GM12878 (cell line): ENCODE measurements around the gene DDX39B. TPM values are rescaled to one million over a fixed set of nuclear protein-coding genes. Genes with fewer than 3 reads are reported as not detected.
A peak's percentile ranks its signal among the peaks of the same experiment; 100 is the strongest.

Source experiments
- ATF7 ChIP-seq: fragments of 450-650 bp; IDR thresholded peaks from 2 replicates; pipeline ENCODE4 v1.6.1; 2016; ENCODE audit warnings: low read depth, mild to moderate bottlenecking
- CHD1 ChIP-seq: IDR thresholded peaks from 2 replicates; pipeline ENCODE4 v1.6.1; 2012; ENCODE audit warnings: low read depth, low read length, improper control_type of control experiment
- CTCF ChIP-seq, 3 experiments: IDR thresholded peaks in 2 of 3; conservative IDR thresholded peaks in 1 of 3; 2 replicates each; pipeline ENCODE4 v1.5.1; 2011; ENCODE audit warnings: low read depth in 3 of 3, low read length in 3 of 3, mild to moderate bottlenecking in 3 of 3, control low read depth in 2 of 3, moderate library complexity in 2 of 3, inconsistent platforms in 1 of 3, mixed read lengths in 1 of 3; ENCODE audit not compliant: control insufficient read depth in 2 of 3, insufficient read depth in 1 of 3; ENCODE audit errors: extremely low read depth in 1 of 3
- E4F1 ChIP-seq: fragments of 450-650 bp; IDR thresholded peaks from 2 replicates; pipeline ENCODE4 v1.6.1; 2018; ENCODE audit warnings: borderline replicate concordance, mild to moderate bottlenecking; ENCODE audit not compliant: partially characterized antibody
- EGR1 ChIP-seq, 2 experiments: IDR thresholded peaks; 1 replicate in 1 of 2; 2 replicates in 1 of 2; pipeline ENCODE4 v1.6.1; 2011 to 2012; ENCODE audit warnings: low read depth in 2 of 2, low read length in 2 of 2, borderline replicate concordance in 1 of 2, mild to moderate bottlenecking in 1 of 2, moderate library complexity in 1 of 2
- HCFC1 ChIP-seq: fragments of 150-350 bp; IDR thresholded peaks from 2 replicates; pipeline ENCODE4 v1.6.1; 2014; ENCODE audit warnings: low read length
- MXI1 ChIP-seq: fragments of 150-350 bp; IDR thresholded peaks from 2 replicates; pipeline ENCODE4 v1.6.1; 2011; ENCODE audit warnings: low read depth, mild to moderate bottlenecking, inconsistent platforms, low read length, improper control_type of control experiment
- NFYA ChIP-seq: IDR thresholded peaks from 2 replicates; pipeline ENCODE4 v1.6.1; 2011; ENCODE audit warnings: low read depth, mild to moderate bottlenecking, low read length, improper control_type of control experiment, borderline replicate concordance
- POU2F2 ChIP-seq: IDR thresholded peaks from 3 replicates; pipeline ENCODE4 v1.6.1; 2011; ENCODE audit warnings: low read depth, mild to moderate bottlenecking, low read length, borderline replicate concordance
- RFX5 ChIP-seq: IDR thresholded peaks from 2 replicates; pipeline ENCODE4 v1.6.1; 2011; ENCODE audit warnings: low read depth, low read length, improper control_type of control experiment
- SREBF2 ChIP-seq: IDR thresholded peaks from 2 replicates; pipeline ENCODE4 v1.6.1; 2012; ENCODE audit warnings: mild to moderate bottlenecking, low read length
- ZNF687 ChIP-seq: fragments of 450-650 bp; IDR thresholded peaks from 2 replicates; pipeline ENCODE4 v1.6.1; 2017; ENCODE audit warnings: mild to moderate bottlenecking, moderate library complexity
- polyA plus RNA-seq, 11 experiments: library from polyadenylated mRNA; depleted of rRNA in 4 of 11; unstranded in 6 of 11; stranded (reverse) in 5 of 11; fragments of >200 nt; fragmentation: Nextera tagmentation in 4 of 11; fragmentation: Illumina TruSeq in 1 of 11; extraction: Ambion mirVana in 4 of 11; extraction: Trizol in 1 of 11; gene quantifications; 1 replicate in 1 of 11; 2 replicates in 10 of 11; pipeline versions ENCODE4 v1.2.1 to v1.2.3, GENCODE V29; 2011 to 2016; ENCODE audit warnings: inconsistent platforms in 2 of 11, missing spikeins in 2 of 11, low read depth in 1 of 11
- total RNA-seq, 4 experiments: library from RNA; depleted of rRNA in 3 of 4; stranded (reverse); fragments of >200 nt in 3 of 4; fragmentation: Illumina TruSeq in 1 of 4; extraction: Trizol in 1 of 4; gene quantifications; 2 replicates each; pipeline versions ENCODE4 v1.2.1 to v1.2.3, GENCODE V29; 2013 to 2021
- TF ChIP-seq, protein P1 (sequence below): fragments of 450-650 bp; formaldehyde crosslinking; IDR thresholded peaks from 2 replicates; pipeline ENCODE4 v1.5.0; 2022; ENCODE audit warnings: mild to moderate bottlenecking, missing genetic modification characterization

DDX39B gene
- total and polyA plus RNA-seq, 10 of the 15 experiments (the other 5 are each of a cell fraction or from before 2014, with no cell fraction given) = 271 to 661 (median 330) TPM

- TF ChIP-seq ZNF687 (peak; percentile 82), EGR1 (IDR thresholded peaks at IDR 0.05; ENCODE audit: borderline replicate concordance in 1 of 2, low read depth in 2 of 2, low read length in 2 of 2) (no peak), CTCF (IDR thresholded peaks at IDR 0.05 in 2 of 3, conservative IDR thresholded peaks at IDR 0.05 in 1 of 3; ENCODE audit: control insufficient read depth in 2 of 3, extremely low read depth in 1 of 3, insufficient read depth in 1 of 3, low read depth in 3 of 3, low read length in 3 of 3) (no peak), CHD1 (no peak), ATF7 (no peak), MXI1 (0 out of 2 replicates have a peak, but pooled peaks have one; percentile 59), SREBF2 (no peak), RFX5 (no peak), NFYA (no peak), POU2F2 (peak; percentile 10; the same call in 1 of the 3 replicates), HCFC1 (no peak), E4F1 (no peak)
- TF ChIP-seq, protein P1, sequence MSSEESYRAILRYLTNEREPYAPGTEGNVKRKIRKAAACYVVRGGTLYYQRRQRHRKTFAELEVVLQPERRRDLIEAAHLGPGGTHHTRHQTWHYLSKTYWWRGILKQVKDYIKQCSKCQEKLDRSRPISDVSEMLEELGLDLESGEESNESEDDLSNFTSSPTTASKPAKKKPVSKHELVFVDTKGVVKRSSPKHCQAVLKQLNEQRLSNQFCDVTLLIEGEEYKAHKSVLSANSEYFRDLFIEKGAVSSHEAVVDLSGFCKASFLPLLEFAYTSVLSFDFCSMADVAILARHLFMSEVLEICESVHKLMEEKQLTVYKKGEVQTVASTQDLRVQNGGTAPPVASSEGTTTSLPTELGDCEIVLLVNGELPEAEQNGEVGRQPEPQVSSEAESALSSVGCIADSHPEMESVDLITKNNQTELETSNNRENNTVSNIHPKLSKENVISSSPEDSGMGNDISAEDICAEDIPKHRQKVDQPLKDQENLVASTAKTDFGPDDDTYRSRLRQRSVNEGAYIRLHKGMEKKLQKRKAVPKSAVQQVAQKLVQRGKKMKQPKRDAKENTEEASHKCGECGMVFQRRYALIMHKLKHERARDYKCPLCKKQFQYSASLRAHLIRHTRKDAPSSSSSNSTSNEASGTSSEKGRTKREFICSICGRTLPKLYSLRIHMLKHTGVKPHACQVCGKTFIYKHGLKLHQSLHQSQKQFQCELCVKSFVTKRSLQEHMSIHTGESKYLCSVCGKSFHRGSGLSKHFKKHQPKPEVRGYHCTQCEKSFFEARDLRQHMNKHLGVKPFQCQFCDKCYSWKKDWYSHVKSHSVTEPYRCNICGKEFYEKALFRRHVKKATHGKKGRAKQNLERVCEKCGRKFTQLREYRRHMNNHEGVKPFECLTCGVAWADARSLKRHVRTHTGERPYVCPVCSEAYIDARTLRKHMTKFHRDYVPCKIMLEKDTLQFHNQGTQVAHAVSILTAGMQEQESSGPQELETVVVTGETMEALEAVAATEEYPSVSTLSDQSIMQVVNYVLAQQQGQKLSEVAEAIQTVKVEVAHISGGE (CRISPR knock-in tag) = 0 out of 2 replicates have a peak, but pooled peaks have one; percentile 23
Measured at GRCh38 chr6:31576897-31577578, 35.2 kb upstream of the DDX39B start (continued).
